OCI-LY7 (cell line): Measurements from ENCODE around the gene PFKP. TPM values are rescaled to one million over a fixed set of nuclear protein-coding genes. Genes with fewer than 3 reads are reported as not detected.

Source experiments
- BruUV-seq: library from RNA; stranded (reverse); fragments of 400-500 nt; replicated peaks from 2 replicates; lab custom pipeline; 2021; lab: Mats Ljungman, UMichigan
- CTCF ChIA-PET: fragments of 300-600 bp; sonication (Branson Sonifier 250); formaldehyde crosslinking; loops from one replicate; lab custom pipeline; 2022; ENCODE audit warnings: antibody characterized with exemption; ENCODE audit not compliant: unreplicated experiment; lab: Charles Lee
- POLR2A ChIA-PET: fragments of 300-600 bp; sonication (Branson Sonifier 250); formaldehyde crosslinking; loops from one replicate; lab custom pipeline; 2022; ENCODE audit warnings: antibody characterized with exemption; lab: Charles Lee
- DNase-seq: peaks from one replicate; pipeline ENCODE4 v3.0.0-alpha.2; 2015; ENCODE audit warnings: low spot score
- H2AFZ ChIP-seq: fragments of 200-600 bp; sonication (generic), shearing (Covaris generic); 2 replicates; pipeline ENCODE4 v1.6.1; 2014; ENCODE audit warnings: mild to moderate bottlenecking, antibody characterized with exemption, low read length, moderate library complexity
- H3K27ac ChIP-seq: fragments of 200-600 bp; sonication (generic); 2 replicates; pipeline ENCODE4 v1.5.1; 2014; ENCODE audit warnings: mixed run types, low read depth, mild to moderate bottlenecking, moderate library complexity, low read length, inconsistent platforms; ENCODE audit not compliant: poor library complexity, severe bottlenecking
- H3K36me3 ChIP-seq: fragments of 200-600 bp; sonication (generic); 2 replicates; pipeline ENCODE4 v1.6.1; 2014; ENCODE audit warnings: mild to moderate bottlenecking, antibody characterized with exemption, low read length, moderate library complexity, mixed read lengths; ENCODE audit not compliant: insufficient read depth
- H3K4me1 ChIP-seq: fragments of 200-600 bp; sonication (generic); 2 replicates; pipeline ENCODE4 v1.5.1; 2014; ENCODE audit warnings: mild to moderate bottlenecking, low read length; ENCODE audit not compliant: insufficient read depth, poor library complexity, severe bottlenecking
- H3K4me2 ChIP-seq: fragments of 200-600 bp; sonication (generic); 2 replicates; pipeline ENCODE4 v1.6.1; 2014; ENCODE audit warnings: mild to moderate bottlenecking, low read length
- H3K4me3 ChIP-seq: fragments of 200-600 bp; sonication (generic); 2 replicates; pipeline ENCODE4 v1.5.1; 2014; ENCODE audit warnings: mild to moderate bottlenecking, low read depth, low read length; ENCODE audit not compliant: poor library complexity, severe bottlenecking
- H3K79me2 ChIP-seq: fragments of 200-600 bp; sonication (generic); 2 replicates; pipeline ENCODE4 v1.6.1; 2016; ENCODE audit warnings: low read depth, mild to moderate bottlenecking, low read length, moderate library complexity, mixed read lengths; ENCODE audit not compliant: insufficient read depth
- H3K9me2 ChIP-seq: fragments of 200-600 bp; sonication (generic); 2 replicates; pipeline ENCODE4 v1.6.1; 2016; ENCODE audit warnings: mild to moderate bottlenecking, low read length, mixed read lengths; ENCODE audit not compliant: insufficient read depth
- H3K9me3 ChIP-seq: fragments of 200-600 bp; sonication (generic); 2 replicates; pipeline ENCODE4 v1.6.1; 2014; ENCODE audit warnings: mild to moderate bottlenecking, mixed run types, low read length, mixed read lengths
- H4K20me1 ChIP-seq: fragments of 200-600 bp; sonication (generic); 2 replicates; pipeline ENCODE4 v1.6.1; 2014; ENCODE audit warnings: mild to moderate bottlenecking, antibody characterized with exemption, low read length, moderate library complexity, mixed read lengths; ENCODE audit not compliant: insufficient read depth
- EZH2phosphoT487 ChIP-seq: fragments of 200-600 bp; sonication (generic); IDR thresholded peaks from 2 replicates; pipeline ENCODE4 v1.6.1; 2018; ENCODE audit warnings: low read depth, borderline replicate concordance, mild to moderate bottlenecking, mixed run types, antibody characterized with exemption, low read length, moderate library complexity, mixed read lengths
- intact Hi-C: fragments of 100-400 bp; cut with micrococcal nuclease; formaldehyde crosslinking; loops from one replicate; pipeline ENCODE4 v1.10.0; 2022; ENCODE audit not compliant: unreplicated experiment
- total RNA-seq, 2 experiments: library from RNA; depleted of rRNA in 1 of 2; stranded (reverse); fragments of >200 nt in 1 of 2; shearing (Covaris generic) in 1 of 2; gene quantifications; 2 replicates each; pipeline ENCODE4 v1.2.3, GENCODE V29; 2014 to 2022
- TF ChIP-seq, protein P1 (sequence below): fragments of 200-600 bp; sonication (generic); conservative IDR thresholded peaks from 2 replicates; pipeline ENCODE4 v1.5.1; 2014; ENCODE audit warnings: mild to moderate bottlenecking, antibody characterized with exemption, low read length, moderate library complexity, mixed read lengths

The PFKP gene
- total RNA-seq, 2 experiments from 2014 or later = 85.4 to 154 TPM

GRCh38 chr10:3131098-3131497 lies 63.8 kb downstream of the PFKP start:
- peaks cover 96% of the 10 kb centered on the region for H3K36me3 ChIP-seq
- no peak overlapping the region for H2AFZ ChIP-seq
- no peaks in the 10 kb centered on the region for H3K9me3 ChIP-seq
- no peak for DNase-seq
- peaks cover 4% of the 10 kb centered on the region; the same call in 1 of the 2 replicates for H4K20me1 ChIP-seq
- intact Hi-C loops = no loop called here
- H3K4me2 ChIP-seq = no peak overlapping the region
- H3K4me1 ChIP-seq = no peaks in the 10 kb centered on the region
- no peak overlapping the region for H3K27ac ChIP-seq
- TF ChIP-seq, protein P1, sequence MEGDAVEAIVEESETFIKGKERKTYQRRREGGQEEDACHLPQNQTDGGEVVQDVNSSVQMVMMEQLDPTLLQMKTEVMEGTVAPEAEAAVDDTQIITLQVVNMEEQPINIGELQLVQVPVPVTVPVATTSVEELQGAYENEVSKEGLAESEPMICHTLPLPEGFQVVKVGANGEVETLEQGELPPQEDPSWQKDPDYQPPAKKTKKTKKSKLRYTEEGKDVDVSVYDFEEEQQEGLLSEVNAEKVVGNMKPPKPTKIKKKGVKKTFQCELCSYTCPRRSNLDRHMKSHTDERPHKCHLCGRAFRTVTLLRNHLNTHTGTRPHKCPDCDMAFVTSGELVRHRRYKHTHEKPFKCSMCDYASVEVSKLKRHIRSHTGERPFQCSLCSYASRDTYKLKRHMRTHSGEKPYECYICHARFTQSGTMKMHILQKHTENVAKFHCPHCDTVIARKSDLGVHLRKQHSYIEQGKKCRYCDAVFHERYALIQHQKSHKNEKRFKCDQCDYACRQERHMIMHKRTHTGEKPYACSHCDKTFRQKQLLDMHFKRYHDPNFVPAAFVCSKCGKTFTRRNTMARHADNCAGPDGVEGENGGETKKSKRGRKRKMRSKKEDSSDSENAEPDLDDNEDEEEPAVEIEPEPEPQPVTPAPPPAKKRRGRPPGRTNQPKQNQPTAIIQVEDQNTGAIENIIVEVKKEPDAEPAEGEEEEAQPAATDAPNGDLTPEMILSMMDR = no peak
- no peak for TF ChIP-seq EZH2phosphoT487
- ChIA-PET POLR2A (no interaction called here), CTCF (no interaction called here)
- no TSS peak for BruUV-seq
- H3K4me3 ChIP-seq = no peak overlapping the region
- no peaks in the 10 kb centered on the region for H3K79me2 ChIP-seq
- no peaks in the 10 kb centered on the region for H3K9me2 ChIP-seq

DNA sequence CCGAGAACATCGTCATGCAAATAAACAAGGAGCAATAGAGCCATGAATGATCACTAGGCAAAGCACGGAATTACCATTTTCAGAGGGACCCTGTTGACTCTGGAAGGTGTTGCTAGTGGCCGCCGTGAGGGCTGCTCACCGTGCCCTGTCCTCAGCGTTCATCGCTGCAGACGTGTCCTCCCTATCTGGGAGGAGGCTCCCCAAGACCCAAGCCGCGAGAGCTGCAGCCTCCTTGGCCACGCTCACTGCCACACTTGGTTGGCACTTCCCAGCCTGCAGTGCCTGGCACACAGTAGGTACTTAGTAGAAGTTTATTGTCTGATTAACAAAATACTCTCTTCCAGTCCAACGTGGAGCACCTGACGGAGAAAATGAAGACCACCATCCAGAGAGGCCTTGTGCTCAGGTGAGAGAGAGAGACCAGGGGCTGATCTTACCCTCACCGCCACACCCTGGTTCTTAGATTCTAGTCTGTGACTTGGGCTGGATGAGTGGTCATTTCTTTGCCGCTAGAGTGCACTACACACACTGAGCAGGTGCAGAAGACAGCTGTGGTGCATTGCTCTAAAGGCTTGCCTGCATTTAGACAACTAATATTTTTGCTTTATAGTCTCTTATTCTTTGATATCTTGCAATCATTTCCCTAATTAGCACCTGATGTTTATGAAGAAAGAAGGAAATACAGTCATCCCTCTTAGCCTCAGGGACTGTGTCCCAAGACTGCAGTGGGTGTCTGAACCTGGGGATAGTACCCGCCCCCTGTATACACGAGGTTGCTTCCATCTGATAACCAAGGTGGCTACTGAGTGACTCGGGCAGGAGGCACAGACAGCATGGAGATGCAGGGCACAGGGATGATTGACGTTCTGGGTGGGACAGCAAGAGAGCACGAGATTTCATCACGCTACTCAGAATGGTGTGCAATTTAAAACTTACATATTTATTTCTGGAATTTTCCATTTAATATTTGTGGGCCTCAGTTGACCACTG lies 65.0 kb downstream of the PFKP start:
- intact Hi-C loops = no loop called here
- peaks cover 4% of the 10 kb centered on the region; the same call in 1 of the 2 replicates for H4K20me1 ChIP-seq
- H3K36me3 ChIP-seq = peaks cover 96% of the 10 kb centered on the region
- BruUV-seq = no TSS peak
- no peaks in the 10 kb centered on the region for H3K9me2 ChIP-seq
- H3K27ac ChIP-seq = no peak overlapping the region
- no peak overlapping the region for H3K4me2 ChIP-seq
- H3K79me2 ChIP-seq = no peaks in the 10 kb centered on the region
- CTCF ChIA-PET = no interaction called here
- no peak overlapping the region for H3K4me3 ChIP-seq
- DNase-seq = no peak
- no peaks in the 10 kb centered on the region for H3K4me1 ChIP-seq
- H2AFZ ChIP-seq = no peak overlapping the region
- H3K9me3 ChIP-seq = no peaks in the 10 kb centered on the region
- POLR2A ChIA-PET = no interaction called here
- TF ChIP-seq EZH2phosphoT487 = no peak
- TF ChIP-seq, protein P1 = no peak

DNA sequence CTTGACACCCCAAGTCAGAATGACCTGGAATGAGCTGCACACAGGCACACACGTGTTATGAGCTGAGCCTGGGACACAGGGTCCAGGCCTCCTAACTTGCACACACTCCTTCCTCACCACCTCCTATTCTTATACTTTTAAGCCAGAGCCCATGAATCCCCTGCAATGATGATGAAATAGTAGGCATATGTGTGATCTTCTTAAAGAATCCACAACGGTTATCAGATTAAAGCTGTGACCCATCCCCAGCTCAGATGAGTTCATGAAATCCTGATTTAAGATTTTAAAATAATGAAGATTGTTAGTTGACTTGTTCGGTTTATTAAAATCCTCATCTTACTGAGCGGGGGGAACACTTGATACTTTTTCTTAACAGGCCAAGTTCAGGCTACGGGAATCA lies 66.6 kb downstream of the PFKP start:
- TF ChIP-seq EZH2phosphoT487 = no peak
- TF ChIP-seq, protein P1 = no peak
- Histone ChIP-seq H3K9me2 (no peaks in the 10 kb centered on the region), H3K9me3 (no peaks in the 10 kb centered on the region), H4K20me1 (peaks cover 4% of the 10 kb centered on the region; the same call in 1 of the 2 replicates), H3K79me2 (no peaks in the 10 kb centered on the region), H2AFZ (no peak overlapping the region), H3K36me3 (peaks cover 96% of the 10 kb centered on the region), H3K4me1 (no peaks in the 10 kb centered on the region), H3K27ac (no peak overlapping the region), H3K4me3 (no peak overlapping the region), H3K4me2 (no peak overlapping the region)
- BruUV-seq = no TSS peak
- no peak for DNase-seq
- CTCF ChIA-PET = interaction anchor here (0.5 kb wide), 1 partner anchor 11 kb away, joined by 4 read pairs; no protein-coding TSS in a partner anchor
- intact Hi-C loops = no loop called here
- POLR2A ChIA-PET = no interaction called here
